HepG2 (cell line): ENCODE measurements around the gene NUTF2. TPM values are rescaled to one million over a fixed set of nuclear protein-coding genes. Genes with fewer than 3 reads are reported as not detected.

Experiments
- ATAC-seq: fragments of 200-7000 bp; cut with Tn5 transposase; 3 replicates; pipeline ENCODE4 v1.9.1; 2020; ENCODE audit warnings: mild to moderate bottlenecking, moderate library complexity
- BruUV-seq: library from RNA; stranded (reverse); fragments of 400-500 nt; replicated peaks from 2 replicates; lab custom pipeline; 2021; lab: Mats Ljungman, UMichigan
- CTCF ChIA-PET: fragments of 300-600 bp; formaldehyde crosslinking; extraction: SDS; loops from one replicate; lab custom pipeline; 2021; ENCODE audit warnings: low total read pairs, inconsistent platforms, low intra/inter-chr PET ratio; lab: Yijun Ruan, JAX
- POLR2A ChIA-PET: fragments of 350-600 bp; sonication (Branson Sonifier 250); formaldehyde crosslinking; loops from one replicate; lab custom pipeline; 2020; ENCODE audit warnings: antibody characterized with exemption, inconsistent platforms; lab: Yijun Ruan, JAX
- DNase-seq: peaks from one replicate; pipeline ENCODE4 v3.0.0-alpha.2; 2015; ENCODE audit warnings: low spot score
- FAIRE-seq: peaks from 3 replicates; lab custom pipeline; 2011; peaks lifted over from hg19 to GRCh38; lab: Jason Lieb, UNC
- H2AFZ ChIP-seq: one replicate; pipeline ENCODE4 v1.6.1; 2011; ENCODE audit warnings: low read length, inconsistent platforms
- H3K27ac ChIP-seq: fragments of 300-600 bp; 3 replicates; pipeline ENCODE4 v1.8.0; 2011; ENCODE audit warnings: mixed run types, mild to moderate bottlenecking, mixed read lengths, low read length, inconsistent platforms; ENCODE audit not compliant: insufficient read depth; ENCODE audit errors: extremely low read length
- H3K27me3 ChIP-seq, 2 experiments: fragments of 200-600 bp in 1 of 2; 2 replicates in 1 of 2; 3 replicates in 1 of 2; pipeline versions ENCODE4 v1.6.0 to v1.8.0; 2011; ENCODE audit warnings: low read length in 2 of 2, mild to moderate bottlenecking in 2 of 2, moderate library complexity in 2 of 2, inconsistent platforms in 1 of 2; ENCODE audit not compliant: insufficient read depth in 2 of 2, control insufficient read depth in 1 of 2
- H3K36me3 ChIP-seq, 2 experiments: fragments of 200-600 bp in 1 of 2; replicated peaks in 1 of 2; 2 replicates in 1 of 2; 3 replicates in 1 of 2; pipeline versions ENCODE4 v1.5.1 to v1.8.0; 2011; ENCODE audit warnings: low read length in 2 of 2, inconsistent platforms in 1 of 2; ENCODE audit not compliant: insufficient read depth in 2 of 2, control insufficient read depth in 1 of 2
- H3K4me1 ChIP-seq: 2 replicates; pipeline ENCODE4 v1.5.1; 2012; ENCODE audit warnings: low read length, inconsistent platforms; ENCODE audit not compliant: insufficient read depth
- H3K4me2 ChIP-seq: 2 replicates; pipeline ENCODE4 v1.6.0; 2011; ENCODE audit warnings: low read depth, low read length, inconsistent platforms
- H3K4me3 ChIP-seq, 3 experiments: fragments of 200-600 bp in 1 of 3; sonication (generic), shearing (Covaris generic) in 1 of 3; replicated peaks in 1 of 3; 2 replicates each; pipeline ENCODE4 v1.5.1; 2011 to 2016; ENCODE audit warnings: low read length in 3 of 3, inconsistent platforms in 2 of 3, low read depth in 2 of 3, mild to moderate bottlenecking in 2 of 3, control low read depth in 1 of 3, mixed read lengths in 1 of 3; ENCODE audit not compliant: insufficient read depth in 1 of 3
- H3K79me2 ChIP-seq: one replicate; pipeline ENCODE4 v1.6.1; 2011; ENCODE audit warnings: low read length, inconsistent platforms; ENCODE audit not compliant: insufficient read depth
- H3K9ac ChIP-seq: 2 replicates; pipeline ENCODE4 v1.6.0; 2011; ENCODE audit warnings: mild to moderate bottlenecking, low read depth, low read length, inconsistent platforms; ENCODE audit not compliant: insufficient read depth
- H3K9me3 ChIP-seq: 2 replicates; pipeline ENCODE4 v1.5.1; 2012; ENCODE audit warnings: mild to moderate bottlenecking, low read length
- H4K20me1 ChIP-seq: 2 replicates; pipeline ENCODE4 v1.6.0; 2011; ENCODE audit warnings: inconsistent platforms, mild to moderate bottlenecking, low read length, moderate library complexity; ENCODE audit not compliant: insufficient read depth
- MTF1 ChIP-seq: sonication (generic); formaldehyde crosslinking; IDR thresholded peaks from 2 replicates; pipeline ENCODE4 v1.5.0; 2020; ENCODE audit warnings: missing genetic modification reagents
- NFIC ChIP-seq: IDR thresholded peaks from 2 replicates; pipeline ENCODE4 v1.6.1; 2012; ENCODE audit warnings: mild to moderate bottlenecking, low read length, inconsistent platforms
- NFYC ChIP-seq: IDR thresholded peaks from 2 replicates; pipeline ENCODE4 v1.6.1; 2016; ENCODE audit warnings: missing genetic modification reagents, missing compliant biosample characterization
- RELA ChIP-seq: sonication (generic); formaldehyde crosslinking; IDR thresholded peaks from 2 replicates; pipeline ENCODE4 v1.4.0; 2020; ENCODE audit warnings: missing genetic modification reagents
- RNF2 ChIP-seq: fragments of 450-650 bp; conservative IDR thresholded peaks from 2 replicates; pipeline ENCODE4 v1.6.1; 2016; ENCODE audit warnings: low read depth
- SAP130 ChIP-seq: IDR thresholded peaks from 2 replicates; pipeline ENCODE4 v1.6.1; 2016; ENCODE audit warnings: low read depth
- SIN3A ChIP-seq: IDR thresholded peaks from 2 replicates; pipeline ENCODE4 v1.6.1; 2011; ENCODE audit warnings: low read depth, mild to moderate bottlenecking, control low read depth, low read length, borderline replicate concordance
- SOX6 ChIP-seq, 2 experiments: fragments of 450-650 bp in 1 of 2; sonication (generic) in 1 of 2; formaldehyde crosslinking in 1 of 2; IDR thresholded peaks; 2 replicates each; pipeline versions ENCODE4 v1.4.0 to v1.6.1; 2017 to 2020; ENCODE audit warnings: antibody characterized with exemption in 1 of 2, mild to moderate bottlenecking in 1 of 2, missing genetic modification reagents in 1 of 2
- SUZ12 ChIP-seq: fragments of 150-350 bp; IDR thresholded peaks from 2 replicates; pipeline ENCODE4 v1.6.1; 2014; ENCODE audit warnings: low read depth, low read length
- ZBTB10 ChIP-seq: sonication (generic); formaldehyde crosslinking; IDR thresholded peaks from 2 replicates; pipeline ENCODE4 v1.4.0; 2020; ENCODE audit warnings: missing genetic modification reagents, borderline replicate concordance
- ZMYM4 ChIP-seq: sonication (generic); formaldehyde crosslinking; IDR thresholded peaks from 2 replicates; pipeline ENCODE4 v1.8.1; 2023; ENCODE audit warnings: mild to moderate bottlenecking, missing genetic modification reagents
- ZNF232 ChIP-seq: sonication (generic); formaldehyde crosslinking; IDR thresholded peaks from 2 replicates; pipeline ENCODE4 v1.4.0; 2020; ENCODE audit warnings: missing genetic modification reagents, borderline replicate concordance
- ZNF567 ChIP-seq: sonication (generic); formaldehyde crosslinking; IDR thresholded peaks from 2 replicates; pipeline ENCODE4 v1.8.1; 2023; ENCODE audit warnings: mild to moderate bottlenecking, missing genetic modification reagents, borderline replicate concordance
- ZNF704 ChIP-seq: sonication (generic); formaldehyde crosslinking; IDR thresholded peaks from 2 replicates; pipeline ENCODE4 v1.8.1; 2023; ENCODE audit warnings: mild to moderate bottlenecking, inconsistent platforms, moderate library complexity, missing genetic modification reagents, borderline replicate concordance
- WGBS: methylation state at CpG from one replicate; pipeline ENCODE4 v1.1.6; 2017; ENCODE audit warnings: low lambda C conversion rate; 5-methylcytosine and 5-hydroxymethylcytosine counted together
- in situ Hi-C: cut with HindIII; loops from 2 replicates; pipeline ENCODE4 v1.10.0; 2017; ENCODE audit warnings: low pct_unique_long_range_greater_than_20kb; ENCODE audit not compliant: extremely low pct_ligation_motif_present
- intact Hi-C: fragments of 100-400 bp; cut with micrococcal nuclease; formaldehyde crosslinking; loops from one replicate; pipeline ENCODE4 v1.10.0; 2022; ENCODE audit not compliant: unreplicated experiment
- polyA plus RNA-seq, 8 experiments: library from polyadenylated mRNA; depleted of rRNA in 3 of 8; stranded (reverse) in 7 of 8; unstranded in 1 of 8; fragments of >200 nt; fragmentation: Illumina TruSeq in 4 of 8; extraction: Trizol in 4 of 8; gene quantifications; 2 replicates each; pipeline versions ENCODE4 v1.2.1 to v1.2.3, GENCODE V29; 2011 to 2016; ENCODE audit warnings: low read depth in 4 of 8, missing spikeins in 1 of 8, mixed read lengths in 1 of 8; ENCODE audit not compliant: insufficient read depth in 1 of 8
- total RNA-seq, 5 experiments: library from RNA; depleted of rRNA; stranded (reverse); fragments of >200 nt; fragmentation: Illumina TruSeq; extraction: Trizol; gene quantifications; 2 replicates each; pipeline ENCODE4 v1.2.3, GENCODE V29; 2016; ENCODE audit warnings: low read depth in 1 of 5
- TF ChIP-seq, protein P1 (sequence below): sonication (generic); formaldehyde crosslinking; IDR thresholded peaks from 2 replicates; pipeline ENCODE4 v1.9.0; 2021; ENCODE audit warnings: missing genetic modification reagents, mild to moderate bottlenecking, borderline replicate concordance
- TF ChIP-seq, protein P2 (sequence below): sonication (generic); formaldehyde crosslinking; IDR thresholded peaks from 2 replicates; pipeline ENCODE4 v1.4.0; 2020; ENCODE audit warnings: missing genetic modification reagents

NUTF2 gene
- total and polyA plus RNA-seq, 2 of the 13 experiments (the other 11 are each of a cell fraction or from before 2014, with no cell fraction given) = 168 to 214 TPM

- Histone ChIP-seq H3K27me3 (no peaks in the 10 kb centered on the region; a peak in 1 of 5 replicates), H3K9ac (peak within 1 kb of the TSS; percentile 96), H3K4me2 (peak within 1 kb of the TSS; percentile 93), H3K4me1 (peaks cover 42% of the 10 kb centered on the region), H3K4me3 (peak within 1 kb of the TSS; percentile 92 to 98 (median 98)), H2AFZ (peak within 1 kb of the TSS; percentile 24), H4K20me1 (peaks cover 2% of the 10 kb centered on the region; the same call in 1 of the 2 replicates), H3K27ac (peak within 1 kb of the TSS; percentile 72), H3K79me2 (peaks cover 40% of the 10 kb centered on the region), H3K36me3 (peaks cover 2 to 17% of the 10 kb centered on the region in 2 experiments; a peak in 4 of 5 replicates), H3K9me3 (no peaks in the 10 kb centered on the region)
- in situ Hi-C loops = loop anchor here (5.0 kb wide), 1 partner anchor 139 kb away; the partner anchor contains the start of genes C16orf86 and ENKD1
- DNase-seq (peak; percentile 100), FAIRE-seq (peak; percentile 98), ATAC-seq (peak; percentile 95)
- CTCF ChIA-PET = interaction anchor here (1.3 to 1.8 kb wide), 2 partner anchors 10 to 134 kb away, joined by 4 to 11 read pairs; no protein-coding TSS in a partner anchor
- BruUV-seq = no TSS peak
- under 1% methylated on average over 30 of the region's 54 CpGs for WGBS
- intact Hi-C loops = loop anchor here (2.0 to 5.0 kb wide), 2 partner anchors 89 to 134 kb away; partner anchors contain the start of gene GFOD2
- POLR2A ChIA-PET = interaction anchor here (0.8 to 2.3 kb wide), 26 partner anchors 9 to 983 kb away, joined by 3 to 18 read pairs (median 4); partner anchors contain the start of genes ATP6V0D1, C16orf86, CTCF and ENKD1
- peak; percentile 96 for TF ChIP-seq SIN3A
- peak; percentile 52 for TF ChIP-seq ZNF704 (CRISPR knock-in tag)
- no peak for TF ChIP-seq ZNF232
- TF ChIP-seq NFYC = peak; percentile 89
- peak; percentile 99 for TF ChIP-seq SUZ12
- no peak for TF ChIP-seq ZMYM4 (CRISPR knock-in tag)
- TF ChIP-seq RNF2 = no peak
- TF ChIP-seq SOX6 (IDR thresholded peaks at IDR 0.05) = no peak
- TF ChIP-seq SOX6 (CRISPR knock-in tag; IDR thresholded peaks at IDR 0.05) = peak; percentile 36; the same call in 1 of the 2 replicates
- TF ChIP-seq, protein P1, sequence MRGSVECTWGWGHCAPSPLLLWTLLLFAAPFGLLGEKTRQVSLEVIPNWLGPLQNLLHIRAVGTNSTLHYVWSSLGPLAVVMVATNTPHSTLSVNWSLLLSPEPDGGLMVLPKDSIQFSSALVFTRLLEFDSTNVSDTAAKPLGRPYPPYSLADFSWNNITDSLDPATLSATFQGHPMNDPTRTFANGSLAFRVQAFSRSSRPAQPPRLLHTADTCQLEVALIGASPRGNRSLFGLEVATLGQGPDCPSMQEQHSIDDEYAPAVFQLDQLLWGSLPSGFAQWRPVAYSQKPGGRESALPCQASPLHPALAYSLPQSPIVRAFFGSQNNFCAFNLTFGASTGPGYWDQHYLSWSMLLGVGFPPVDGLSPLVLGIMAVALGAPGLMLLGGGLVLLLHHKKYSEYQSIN (CRISPR knock-in tag) = no peak
- no peak for TF ChIP-seq NFIC
- TF ChIP-seq, protein P2, sequence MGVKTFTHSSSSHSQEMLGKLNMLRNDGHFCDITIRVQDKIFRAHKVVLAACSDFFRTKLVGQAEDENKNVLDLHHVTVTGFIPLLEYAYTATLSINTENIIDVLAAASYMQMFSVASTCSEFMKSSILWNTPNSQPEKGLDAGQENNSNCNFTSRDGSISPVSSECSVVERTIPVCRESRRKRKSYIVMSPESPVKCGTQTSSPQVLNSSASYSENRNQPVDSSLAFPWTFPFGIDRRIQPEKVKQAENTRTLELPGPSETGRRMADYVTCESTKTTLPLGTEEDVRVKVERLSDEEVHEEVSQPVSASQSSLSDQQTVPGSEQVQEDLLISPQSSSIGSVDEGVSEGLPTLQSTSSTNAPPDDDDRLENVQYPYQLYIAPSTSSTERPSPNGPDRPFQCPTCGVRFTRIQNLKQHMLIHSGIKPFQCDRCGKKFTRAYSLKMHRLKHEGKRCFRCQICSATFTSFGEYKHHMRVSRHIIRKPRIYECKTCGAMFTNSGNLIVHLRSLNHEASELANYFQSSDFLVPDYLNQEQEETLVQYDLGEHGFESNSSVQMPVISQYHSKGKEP (CRISPR knock-in tag) = no peak
- TF ChIP-seq RELA (CRISPR knock-in tag) = no peak
- peak; percentile 98; the same call in 1 of the 2 replicates for TF ChIP-seq SAP130 (CRISPR knock-in tag)
- TF ChIP-seq MTF1 (CRISPR knock-in tag) = no peak; the same call in 1 of the 2 replicates
- peak; percentile 76 for TF ChIP-seq ZNF567
- TF ChIP-seq ZBTB10 (CRISPR knock-in tag) = peak; percentile 42; the same call in 1 of the 2 replicates
Measured at GRCh38 chr16:67806428-67807147, 40.1 kb upstream of the NUTF2 start, which contains the start of the genes RANBP10 and TSNAXIP1. TSS of gene RANBP10 (minus strand) at chr16:67806560. CDS start at chr16:67806536, 24 bp downstream. TSS of gene TSNAXIP1 (plus strand) at chr16:67806889. CDS start at chr16:67807150, 261 bp downstream.
